Neural crest cell (in vitro differentiated cells): Measurements from ENCODE around the gene CHD6. TPM values are rescaled to one million over a fixed set of nuclear protein-coding genes. Genes with fewer than 3 reads are reported as not detected.

Experiments
- DNase-seq: peaks from one replicate; pipeline ENCODE4 v3.0.0; 2021; ENCODE audit warnings: low read depth, mixed read lengths, low spot score
- H3K27ac Mint-ChIP-seq: one replicate; pipeline ENCODE4 v1.8.0; 2021; ENCODE audit warnings: mild to moderate bottlenecking, mixed read lengths; ENCODE audit not compliant: unreplicated experiment
- H3K27me3 Mint-ChIP-seq: 2 replicates; pipeline ENCODE4 v1.8.0; 2021; ENCODE audit warnings: low read depth, mild to moderate bottlenecking, mixed read lengths
- H3K36me3 Mint-ChIP-seq: 2 replicates; pipeline ENCODE4 v1.8.0; 2021; ENCODE audit warnings: low read depth, mild to moderate bottlenecking, mixed read lengths
- H3K4me1 Mint-ChIP-seq: 2 replicates; pipeline ENCODE4 v1.8.0; 2021; ENCODE audit warnings: mixed read lengths
- H3K4me3 Mint-ChIP-seq: one replicate; pipeline ENCODE4 v1.8.0; 2021; ENCODE audit warnings: mild to moderate bottlenecking, mixed read lengths
- H3K9me3 Mint-ChIP-seq: 2 replicates; pipeline ENCODE4 v1.8.0; 2021; ENCODE audit warnings: mixed read lengths
- CTCF ChIP-seq: fragments of 200-600 bp; sonication (generic); conservative IDR thresholded peaks from 2 replicates; pipeline ENCODE4 v1.5.0; 2021; ENCODE audit warnings: antibody characterized with exemption, mild to moderate bottlenecking
- total RNA-seq: library from RNA; stranded (reverse); gene quantifications from 2 replicates; pipeline ENCODE4 v1.2.1, GENCODE V29; 2021

CHD6 gene
- total RNA-seq, 1 donor from 2014 or later = 51.2 TPM

- H3K4me3 Mint-ChIP-seq = no peak overlapping the region
- peaks cover 21% of the 10 kb centered on the region for H3K9me3 Mint-ChIP-seq
- no peak overlapping the region for H3K27ac Mint-ChIP-seq
- no peaks in the 10 kb centered on the region for H3K27me3 Mint-ChIP-seq
- DNase-seq = no peak
- peaks cover 50% of the 10 kb centered on the region for H3K36me3 Mint-ChIP-seq
- H3K4me1 Mint-ChIP-seq = no peaks in the 10 kb centered on the region
- no peak for TF ChIP-seq CTCF
These were observed 31.4 kb downstream of the CHD6 start for GRCh38 chr20:41586772-41587171.

DNA sequence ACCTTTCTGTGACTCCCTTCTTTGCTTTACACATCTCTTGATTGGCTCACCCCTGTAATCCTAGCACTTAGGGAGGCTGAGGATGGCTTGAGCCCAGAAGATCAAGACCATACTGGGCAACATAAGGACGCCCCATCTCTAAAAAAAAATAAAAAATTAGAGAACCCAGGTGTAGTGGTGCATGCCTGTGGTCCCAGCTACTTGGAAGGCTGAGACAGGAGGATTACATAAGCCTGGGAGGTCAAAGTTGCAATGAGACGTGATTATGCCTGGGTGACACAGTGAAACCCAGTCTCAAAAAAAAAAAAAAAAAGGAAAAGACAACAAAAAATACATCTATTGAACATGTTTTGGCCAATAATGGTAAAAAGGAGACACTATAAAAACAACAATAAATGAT lies 37.8 kb downstream of the CHD6 start:
- Mint-ChIP-seq H3K36me3 (peaks cover 22% of the 10 kb centered on the region), H3K9me3 (peaks cover 3% of the 10 kb centered on the region), H3K4me3 (no peak overlapping the region), H3K4me1 (peaks cover 17% of the 10 kb centered on the region), H3K27ac (no peak overlapping the region), H3K27me3 (no peaks in the 10 kb centered on the region)
- DNase-seq = no peak
- TF ChIP-seq CTCF = no peak

GRCh38 chr20:41577129-41578009 lies 40.8 kb downstream of the CHD6 start:
- Mint-ChIP-seq H3K9me3 (peaks cover 8% of the 10 kb centered on the region), H3K36me3 (peaks cover 8% of the 10 kb centered on the region)
- DNase-seq = no peak

GRCh38 chr20:41575412-41575811 lies 42.8 kb downstream of the CHD6 start:
- Mint-ChIP-seq H3K36me3 (peaks cover 6% of the 10 kb centered on the region), H3K27me3 (no peaks in the 10 kb centered on the region), H3K4me3 (no peak overlapping the region), H3K4me1 (peaks cover 42% of the 10 kb centered on the region), H3K9me3 (peaks cover 8% of the 10 kb centered on the region), H3K27ac (no peak overlapping the region)
- TF ChIP-seq CTCF = no peak
- no peak for DNase-seq

More at GRCh38 chr20:41577129-41578009, 40.8 kb downstream of the CHD6 start:
- no peak overlapping the region for H3K27ac Mint-ChIP-seq
- no peak overlapping the region for H3K4me3 Mint-ChIP-seq
- peaks cover 28% of the 10 kb centered on the region for H3K4me1 Mint-ChIP-seq
- no peaks in the 10 kb centered on the region for H3K27me3 Mint-ChIP-seq
- TF ChIP-seq CTCF = no peak

DNA sequence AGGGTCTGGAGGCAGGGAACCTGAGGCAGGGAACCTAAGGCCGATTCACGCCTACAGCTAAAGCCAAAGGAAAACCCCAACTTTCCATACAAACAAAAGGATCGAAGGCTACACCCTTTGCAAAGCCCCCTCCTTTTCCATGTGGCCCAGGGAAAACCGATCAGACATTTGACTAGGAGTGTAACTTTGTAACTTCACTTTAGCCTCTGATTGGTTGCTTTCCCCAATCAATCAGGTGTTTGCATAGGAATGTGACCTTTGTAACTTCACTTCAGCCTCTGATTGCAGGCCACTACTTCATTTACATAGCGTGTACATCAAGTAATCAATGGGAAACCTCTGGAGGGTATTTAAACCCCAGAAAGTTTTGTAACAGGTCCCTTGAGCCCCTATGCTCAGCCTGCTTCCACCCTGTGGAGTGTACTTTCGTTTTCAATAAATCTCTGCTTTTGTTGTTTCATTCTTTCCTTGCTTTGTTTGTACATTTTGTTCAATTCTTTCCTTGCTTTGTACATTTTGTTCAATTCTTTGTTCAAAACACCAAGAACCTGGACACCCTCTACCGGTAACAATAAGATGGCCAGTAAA lies 43.3 kb downstream of the CHD6 start:
- peaks cover 43% of the 10 kb centered on the region for H3K4me1 Mint-ChIP-seq
- no peaks in the 10 kb centered on the region for H3K27me3 Mint-ChIP-seq
- DNase-seq = no peak
- TF ChIP-seq CTCF = no peak
- peaks cover 6% of the 10 kb centered on the region for H3K36me3 Mint-ChIP-seq
- H3K9me3 Mint-ChIP-seq = peaks cover 8% of the 10 kb centered on the region
- no peak overlapping the region for H3K27ac Mint-ChIP-seq
- H3K4me3 Mint-ChIP-seq = no peak overlapping the region
